Fibroblast of the conjunctiva (primary cell): ENCODE results near the gene PLAC8L1.

Experiments used
- DNase-seq: peaks from one replicate; pipeline ENCODE4 v3.0.0-alpha.2; 2010; ENCODE audit warnings: low read depth

The PLAC8L1 gene

GRCh38 chr5:146042628-146043279 lies 62.6 kb downstream of the PLAC8L1 start:
- DNase-seq: no peak

- no peak for DNase-seq
Observed at GRCh38 chr5:146041180-146041789, 64.1 kb downstream of the PLAC8L1 start.

- DNase-seq: no peak
Observed at GRCh38 chr5:146040527-146040926, 64.8 kb downstream of the PLAC8L1 start.

- no peak for DNase-seq
Observed at GRCh38 chr5:146039420-146039819, 66.0 kb downstream of the PLAC8L1 start.

- no peak for DNase-seq
Observed at GRCh38 chr5:146034605-146035004, 70.8 kb downstream of the PLAC8L1 start.
